ENCODE results near the gene AUTS2.

AUTS2 gene

DNA sequence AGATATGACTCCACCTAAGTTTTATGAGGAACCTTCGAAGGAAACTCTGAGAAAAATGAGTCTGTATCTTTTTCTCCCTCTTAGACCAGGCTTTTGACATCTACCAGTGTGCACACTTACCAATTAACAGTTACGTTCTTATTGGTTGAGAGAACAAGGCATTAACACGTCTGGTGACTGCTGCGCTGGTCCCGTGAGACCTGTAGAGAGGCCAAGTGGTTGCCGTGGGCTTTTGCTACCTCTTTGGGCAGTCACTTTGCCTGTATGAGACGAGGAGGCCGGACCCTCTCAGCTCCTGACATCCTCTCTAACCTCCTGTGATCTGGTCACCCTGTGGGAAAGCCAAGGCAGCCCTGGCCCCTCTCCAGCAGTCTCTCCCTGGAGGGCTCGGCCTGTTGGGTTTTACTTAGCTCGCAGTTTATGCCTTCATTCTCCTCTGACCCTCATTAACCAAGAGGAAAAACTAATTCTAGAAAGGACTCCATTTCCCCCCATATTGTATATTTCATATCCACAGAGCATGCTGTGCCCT, 1019.8 kb downstream of the AUTS2 start:
- peak in 1 of 51 donors; percentile 3 for DNase-seq

DNA sequence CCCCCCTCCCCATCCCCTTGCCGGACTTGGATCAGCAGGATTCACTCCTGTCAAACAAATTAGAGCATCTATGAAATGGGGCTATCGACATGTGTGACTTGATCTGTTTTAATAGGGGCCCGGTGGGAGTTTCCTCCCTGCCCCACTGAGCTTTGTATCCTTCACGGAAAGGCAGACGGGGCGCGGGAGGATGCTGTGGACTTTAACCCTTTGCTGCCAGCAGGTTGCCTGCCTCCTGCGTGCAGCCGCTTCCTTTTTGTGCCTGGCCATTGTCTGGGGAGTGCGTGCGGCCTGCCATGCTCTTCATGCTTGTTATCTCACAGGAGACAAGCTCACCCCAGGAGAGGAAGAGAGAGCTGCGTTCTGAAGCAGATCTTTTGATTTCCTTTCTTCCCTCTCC, 1020.9 kb downstream of the AUTS2 start:
- no peak for DNase-seq

DNA sequence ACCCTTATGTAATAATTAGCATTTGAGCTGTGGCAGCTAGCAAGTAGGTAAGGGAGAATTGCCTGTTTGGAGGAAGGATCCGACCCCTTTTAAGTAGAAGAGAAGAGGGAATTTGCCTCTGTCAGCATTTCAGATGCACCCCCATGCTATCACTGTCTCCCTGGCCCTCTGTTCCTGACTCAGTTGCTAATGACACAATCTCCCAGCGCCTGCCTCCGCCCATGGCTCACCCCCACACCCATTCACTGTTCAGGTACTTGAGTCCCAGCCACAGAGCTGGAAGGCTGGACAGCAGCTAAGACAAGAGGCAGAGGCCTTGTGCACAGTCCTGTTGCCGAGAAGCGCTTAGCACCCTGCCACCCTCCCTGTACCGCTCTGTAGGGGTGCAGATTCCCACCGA, 1021.4 kb downstream of the AUTS2 start:
- no peak for DNase-seq

DNA sequence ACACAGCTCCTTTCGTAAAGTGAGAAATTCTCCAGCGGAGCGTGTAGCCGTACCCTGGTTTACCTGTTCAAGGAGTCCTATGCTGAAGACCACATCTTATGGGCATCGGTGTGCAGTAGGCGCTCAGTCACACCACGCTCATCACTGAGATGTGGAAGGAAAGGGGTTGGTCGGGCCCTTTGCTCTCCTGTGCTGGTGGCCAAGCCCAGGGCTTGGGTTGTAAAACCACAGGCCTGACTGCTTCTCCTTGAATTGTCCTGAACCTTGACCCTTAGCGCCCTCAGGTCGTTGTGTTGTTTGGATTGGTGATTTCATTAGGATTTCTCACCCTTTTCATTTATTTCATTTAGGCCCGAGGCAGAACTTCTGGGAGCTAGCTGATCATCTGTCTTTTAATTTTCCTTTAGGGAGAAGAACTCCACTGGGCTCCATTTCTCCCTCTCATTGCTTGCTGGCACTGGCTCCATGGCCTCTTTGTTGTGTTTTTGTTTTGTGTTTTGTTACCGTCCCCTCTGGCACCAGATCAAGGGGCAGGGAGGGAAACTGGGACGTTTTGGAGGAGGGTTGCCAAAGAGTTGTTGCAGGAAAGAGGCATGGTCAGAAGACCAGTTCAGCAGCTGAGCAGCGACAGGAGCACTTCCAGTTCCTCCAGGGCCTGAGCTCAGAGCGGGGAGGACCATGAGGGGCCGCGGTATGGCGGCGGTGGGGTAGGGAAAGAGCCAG, 1022.2 kb downstream of the AUTS2 start:
- peak in 31 of 51 donors; percentile 10 to 79 (median 42) for DNase-seq

DNA sequence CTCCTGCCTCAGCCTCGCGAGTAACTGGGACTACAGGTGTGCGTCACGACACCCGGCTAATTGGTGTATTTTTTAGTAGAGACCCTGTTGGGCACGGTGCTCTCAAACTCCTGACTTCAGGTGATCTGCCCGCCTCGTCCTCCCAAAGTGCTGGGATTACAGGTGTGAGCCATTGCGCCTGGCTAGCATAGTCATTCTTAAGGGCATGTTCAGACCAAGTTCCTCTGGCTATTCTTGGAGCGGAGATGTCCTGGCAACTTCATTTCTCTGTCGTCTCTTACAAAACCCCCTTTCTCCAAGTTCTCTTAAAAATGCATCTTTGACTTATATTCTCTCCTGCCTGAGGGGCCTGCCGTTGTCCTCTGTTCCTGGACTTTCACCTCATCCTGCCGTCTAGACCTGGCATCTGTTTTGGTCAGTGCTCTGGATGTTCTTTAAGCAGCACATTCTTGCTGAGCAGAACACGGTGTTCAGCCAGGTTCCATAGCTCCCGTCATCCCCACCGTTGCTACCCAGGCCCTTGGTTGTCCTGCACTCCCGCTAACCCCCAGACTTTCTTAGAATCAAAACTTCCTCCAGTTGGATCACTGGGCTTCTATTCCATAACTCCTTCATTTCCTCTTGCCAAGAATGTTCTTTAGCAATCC, 1023.8 kb downstream of the AUTS2 start:
- DNase-seq: peak in 12 of 51 donors; percentile 2 to 51 (median 24)

DNA sequence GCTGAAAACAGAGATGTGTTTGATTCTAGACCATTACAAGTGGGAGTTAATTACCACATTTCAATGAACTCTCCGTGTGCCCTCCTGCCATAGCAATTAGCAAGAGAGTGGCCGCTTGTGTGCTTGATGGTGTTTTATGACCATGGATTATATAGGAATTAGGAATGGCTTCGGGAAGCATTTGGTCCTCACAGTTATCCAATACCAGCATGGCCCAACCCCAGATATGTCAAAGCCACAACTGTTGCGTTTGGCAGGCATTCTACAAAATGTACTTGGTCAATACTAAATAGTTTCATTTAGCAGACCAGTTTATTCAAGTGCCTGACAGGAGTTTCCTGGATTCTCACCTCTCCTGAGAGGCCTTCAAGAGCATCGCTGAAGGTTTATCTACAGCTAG, 1024.7 kb downstream of the AUTS2 start:
- DNase-seq: no peak

DNA sequence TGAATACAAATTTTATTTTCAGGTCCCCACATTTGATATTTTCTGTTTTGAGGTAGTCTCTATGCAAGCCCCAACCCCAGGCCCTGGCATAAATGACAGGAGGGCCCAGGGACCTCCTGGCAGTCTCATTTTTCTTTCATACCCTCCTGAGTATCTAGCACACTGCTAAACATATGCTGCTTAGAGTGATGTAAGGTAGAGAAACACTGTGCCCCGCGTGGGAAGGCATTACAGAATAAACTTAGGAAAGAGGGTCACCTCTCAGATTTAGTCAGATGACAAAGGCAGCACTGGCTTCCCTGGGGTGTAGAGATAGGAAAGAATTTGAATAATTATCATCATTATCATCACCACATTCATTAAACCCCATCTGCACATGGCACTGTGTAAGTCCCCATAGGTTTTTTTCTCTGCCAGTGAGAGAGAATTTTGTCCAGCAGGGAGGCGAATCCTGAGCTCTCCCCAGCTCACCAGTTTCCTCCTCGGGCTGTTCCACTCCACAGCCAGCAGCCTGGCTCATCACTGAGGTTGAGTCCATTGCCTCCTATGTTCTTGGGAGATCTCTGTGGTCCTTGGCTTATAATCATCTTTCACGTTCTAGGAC, 1026.3 kb downstream of the AUTS2 start:
- DNase-seq: no peak

DNA sequence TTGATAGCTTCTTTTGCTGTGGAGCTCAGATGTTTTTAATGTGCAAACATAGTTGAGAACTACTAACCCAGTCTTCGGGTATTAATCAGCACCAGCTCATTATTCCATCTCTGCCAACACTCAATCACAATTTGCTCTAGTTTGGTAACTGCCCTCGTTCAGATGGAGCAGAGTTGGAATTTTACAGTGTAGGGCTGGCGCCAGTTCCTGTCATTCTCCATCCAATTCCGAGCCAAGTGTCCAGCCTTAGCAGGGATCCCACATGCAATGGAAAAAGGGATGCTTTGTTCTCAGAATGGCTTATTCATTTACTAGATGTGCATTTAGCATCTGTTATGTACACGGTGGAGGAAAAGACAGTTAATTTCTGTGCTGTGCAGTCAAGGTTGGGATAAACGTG, 1029.2 kb downstream of the AUTS2 start:
- DNase-seq: peak in 2 of 51 donors; percentile 8 to 12

DNA sequence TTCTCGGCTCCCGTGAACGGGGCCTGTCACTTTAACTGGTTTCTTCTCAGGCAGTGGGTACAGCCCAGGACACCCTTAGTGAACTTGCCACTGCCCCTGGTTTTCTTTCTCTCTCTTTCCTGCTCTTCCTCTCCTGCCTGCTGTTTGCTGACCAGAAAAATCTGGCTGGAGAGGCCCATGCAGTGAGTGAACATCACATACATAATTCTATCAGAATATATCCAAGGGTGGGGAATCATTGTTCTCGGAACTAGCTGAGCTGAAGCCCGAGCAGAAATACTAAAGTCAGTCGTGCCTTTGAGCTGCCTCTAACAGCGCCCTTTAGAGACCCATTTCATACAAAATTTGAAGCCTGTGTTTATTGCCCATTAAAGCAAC, 1032.2 kb downstream of the AUTS2 start:
- DNase-seq: peak in 1 of 51 donors; percentile 9

DNA sequence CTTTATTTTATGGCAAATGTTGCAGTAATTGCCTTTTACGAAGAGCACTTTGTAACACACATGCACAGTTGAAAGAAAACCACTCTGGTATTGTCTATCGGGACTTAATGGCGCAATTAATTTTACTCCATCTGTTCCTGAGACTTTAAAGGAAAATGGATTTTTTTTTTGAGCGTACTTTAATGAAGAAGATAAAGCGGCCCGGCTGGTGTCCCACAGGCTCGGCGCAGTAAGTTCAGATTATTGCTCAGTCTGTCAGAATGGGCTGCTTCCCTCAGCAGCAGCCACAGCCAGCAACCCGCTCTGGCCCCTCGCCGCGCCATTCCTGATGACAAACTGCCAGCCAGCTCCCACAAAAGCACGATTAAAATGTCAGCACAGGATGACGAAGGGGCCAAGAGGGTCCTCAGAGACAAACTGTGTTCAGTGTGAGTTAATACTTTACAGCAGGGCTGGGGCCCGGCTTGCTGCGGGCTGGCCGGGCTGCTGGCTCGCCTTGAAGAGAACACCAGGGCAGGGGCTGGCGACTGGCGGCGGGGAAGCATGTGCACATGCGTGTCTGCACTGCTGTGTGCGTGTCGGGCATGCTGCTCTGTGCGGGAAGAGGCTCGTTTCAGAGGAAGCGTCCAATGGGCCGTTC, 1032.7 kb downstream of the AUTS2 start:
- DNase-seq: peak in 16 of 51 donors; percentile 10 to 46 (median 19)

DNA sequence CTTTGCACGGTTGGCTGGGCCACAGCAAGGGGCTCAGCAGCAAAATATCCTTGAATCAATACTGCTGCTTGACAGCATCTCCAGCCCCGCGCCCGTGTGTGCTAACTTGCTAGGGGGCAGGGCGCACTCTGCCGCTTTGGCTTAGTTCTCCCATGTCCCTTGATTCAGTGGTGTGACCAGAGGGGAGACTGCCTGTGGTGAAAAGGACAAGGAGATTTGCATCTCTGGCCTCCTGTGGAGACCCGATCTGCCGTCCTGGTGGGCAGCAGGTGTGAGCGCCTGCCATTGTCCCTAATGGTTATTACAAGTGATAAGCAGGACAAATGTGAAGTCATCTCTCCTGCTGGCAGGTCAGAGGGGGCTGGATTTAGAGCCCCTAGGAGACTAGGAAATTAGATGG, 1033.4 kb downstream of the AUTS2 start:
- no peak for DNase-seq

DNA sequence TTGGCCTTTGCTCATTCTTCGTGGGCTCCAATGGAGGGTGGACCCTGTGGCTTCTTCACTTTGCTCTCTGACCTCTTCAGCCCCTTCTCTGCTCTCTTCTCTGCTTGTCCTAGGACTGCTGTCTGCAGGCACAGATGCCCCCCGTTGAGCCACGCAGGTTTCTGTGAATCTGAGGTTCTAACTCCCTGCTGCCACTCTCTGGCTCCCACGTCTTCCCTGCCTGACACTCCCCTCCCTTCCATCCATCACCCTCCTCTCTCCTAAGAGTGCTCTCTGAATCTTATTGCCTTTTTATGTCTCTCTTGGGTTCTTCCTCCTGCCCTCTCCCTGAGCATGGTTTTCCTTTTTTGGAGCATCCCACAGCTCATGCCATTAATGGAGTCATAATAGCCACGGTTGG, 1034.1 kb downstream of the AUTS2 start:
- no peak for DNase-seq

DNA sequence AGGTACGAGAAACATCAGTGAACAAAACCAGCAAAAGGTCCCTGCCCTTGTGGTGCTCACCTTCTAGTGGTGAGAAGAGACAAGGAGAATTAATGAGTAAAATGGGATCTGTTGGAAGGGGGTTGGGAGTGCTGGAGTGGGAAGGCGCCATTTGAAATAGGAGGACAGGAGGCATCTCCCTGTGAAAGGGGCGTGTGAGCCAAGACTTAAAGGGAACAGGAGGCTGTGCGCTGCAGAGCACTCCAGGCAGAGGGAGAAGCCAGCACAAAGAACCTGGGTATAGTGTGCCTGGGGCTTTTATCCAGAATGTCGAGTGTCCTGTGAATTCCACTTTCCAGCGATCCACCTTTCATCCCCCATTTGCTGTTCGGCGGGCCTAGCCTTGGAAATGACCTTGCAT, 1035.8 kb downstream of the AUTS2 start:
- no peak for DNase-seq

DNA sequence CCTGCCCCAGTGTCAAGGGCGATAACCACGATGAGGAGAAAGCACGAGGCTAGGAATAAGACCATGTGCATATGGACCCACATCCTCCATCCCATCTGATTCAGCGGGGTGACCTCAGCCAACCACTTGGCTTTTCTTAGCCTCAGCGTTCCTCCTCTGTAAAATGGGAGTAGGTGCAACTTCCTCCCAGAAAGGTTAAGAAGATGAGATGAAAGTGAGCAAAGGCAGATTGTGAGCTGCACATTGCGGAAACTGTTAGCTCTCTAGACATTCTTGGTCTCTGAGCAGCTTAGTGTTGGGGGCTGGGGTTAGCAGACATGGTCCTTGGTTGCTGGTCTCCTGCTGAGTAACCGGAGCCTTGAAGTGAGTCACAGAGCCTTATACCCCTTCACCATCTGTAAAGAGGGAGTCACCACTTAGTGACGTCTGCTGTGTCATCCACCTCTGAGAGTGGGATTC, 1036.4 kb downstream of the AUTS2 start:
- DNase-seq: no peak

DNA sequence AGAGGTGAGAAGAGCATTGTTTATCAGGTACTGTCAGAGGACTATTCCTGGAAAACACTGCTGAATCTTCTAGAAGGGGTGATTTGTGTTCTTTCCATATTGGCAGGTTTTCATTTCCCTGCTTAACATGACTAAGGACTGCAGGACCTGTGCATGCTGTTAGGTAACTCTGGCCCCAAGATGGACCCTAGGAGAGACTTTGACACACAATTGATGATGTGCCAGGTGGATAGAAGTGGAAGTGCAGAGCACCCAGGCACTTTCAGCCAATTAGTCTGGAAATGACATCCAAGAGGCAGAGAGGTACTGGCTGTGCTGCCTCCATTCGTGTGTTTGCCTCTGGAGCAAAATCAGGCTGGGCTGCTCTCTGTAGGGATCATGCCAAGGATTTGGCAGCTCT, 1037.4 kb downstream of the AUTS2 start:
- DNase-seq: no peak

DNA sequence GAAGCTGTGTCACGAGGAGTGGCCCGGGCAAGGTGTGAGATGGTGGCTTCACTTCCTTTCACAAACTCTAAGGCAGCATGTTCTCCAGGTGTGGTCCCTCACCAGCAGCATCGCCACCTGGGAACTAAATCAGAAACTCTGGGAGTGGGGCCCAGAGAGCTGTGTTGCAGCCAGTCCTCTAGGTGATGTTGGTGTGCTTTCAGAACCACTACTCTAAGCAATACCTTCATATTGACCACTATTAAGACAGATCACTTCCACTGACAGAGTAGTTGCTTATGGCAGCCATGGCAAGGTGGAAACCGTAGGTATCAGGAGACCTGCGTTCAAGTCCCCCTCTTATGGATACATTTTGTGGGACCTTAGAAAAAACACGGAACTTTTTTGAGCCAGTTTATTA, 1037.9 kb downstream of the AUTS2 start:
- DNase-seq: no peak

DNA sequence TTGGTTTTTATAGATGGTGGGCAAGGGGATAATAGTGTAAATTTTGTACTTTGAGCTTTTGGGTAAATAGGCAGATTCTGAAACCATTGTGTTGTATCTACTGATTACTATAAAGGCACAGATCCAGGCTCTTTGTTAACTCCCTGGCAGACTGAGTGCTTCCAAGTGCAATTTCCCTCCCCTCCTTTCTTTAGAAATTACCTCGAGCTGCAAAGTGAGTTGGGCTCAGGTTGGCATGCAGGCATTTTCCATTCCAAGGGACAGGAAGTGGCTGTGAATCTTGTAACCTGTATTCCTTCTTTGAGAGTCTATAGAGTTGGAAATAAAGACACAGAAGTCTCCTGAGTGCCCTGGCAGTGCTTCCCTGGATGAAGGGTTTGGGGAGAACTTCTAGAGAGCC, 1039.5 kb downstream of the AUTS2 start:
- no peak for DNase-seq

DNA sequence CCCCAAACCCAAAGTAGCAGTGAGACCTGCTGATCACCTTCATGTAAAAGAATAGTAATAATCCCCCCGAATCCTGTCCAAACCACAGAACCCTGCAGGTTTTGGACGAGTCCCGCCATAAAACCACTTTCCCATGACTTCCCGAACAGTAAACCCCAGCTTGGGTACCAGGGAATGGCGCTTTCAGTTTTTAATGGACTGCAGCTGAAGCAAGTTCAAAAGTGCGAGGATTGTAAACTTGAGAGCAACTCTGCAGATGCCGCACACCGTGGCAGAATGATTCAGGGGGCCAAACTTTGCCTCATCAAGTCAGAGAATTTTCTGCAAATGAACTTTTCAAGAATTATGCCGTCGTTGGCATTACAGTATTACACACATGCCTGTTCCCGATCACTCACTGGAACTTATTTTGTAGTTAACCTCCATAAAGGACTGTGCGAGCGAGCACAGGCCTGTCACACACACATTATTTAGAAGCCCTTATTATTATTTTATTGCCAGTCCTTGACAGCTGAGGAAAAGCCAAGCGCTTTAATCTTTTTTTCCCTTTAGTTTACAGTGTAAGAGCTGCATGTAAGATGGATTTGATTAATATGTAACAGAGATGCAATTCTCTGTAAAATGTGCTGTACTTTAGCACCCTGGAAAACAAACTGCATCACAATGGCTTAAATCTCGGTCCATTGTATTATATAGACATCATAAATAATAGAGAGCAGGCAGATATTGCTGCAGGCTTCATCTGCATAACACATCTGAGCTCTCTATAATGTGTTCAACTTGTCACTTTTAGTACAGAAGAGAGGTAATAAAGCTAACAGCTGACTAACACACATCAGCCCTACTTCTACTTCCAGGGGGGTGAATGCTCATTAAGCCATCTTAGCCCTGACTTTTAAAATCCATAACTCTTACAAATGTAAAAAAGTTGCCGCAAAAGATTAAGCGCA, 1040.2 kb downstream of the AUTS2 start:
- DNase-seq: no peak

DNA sequence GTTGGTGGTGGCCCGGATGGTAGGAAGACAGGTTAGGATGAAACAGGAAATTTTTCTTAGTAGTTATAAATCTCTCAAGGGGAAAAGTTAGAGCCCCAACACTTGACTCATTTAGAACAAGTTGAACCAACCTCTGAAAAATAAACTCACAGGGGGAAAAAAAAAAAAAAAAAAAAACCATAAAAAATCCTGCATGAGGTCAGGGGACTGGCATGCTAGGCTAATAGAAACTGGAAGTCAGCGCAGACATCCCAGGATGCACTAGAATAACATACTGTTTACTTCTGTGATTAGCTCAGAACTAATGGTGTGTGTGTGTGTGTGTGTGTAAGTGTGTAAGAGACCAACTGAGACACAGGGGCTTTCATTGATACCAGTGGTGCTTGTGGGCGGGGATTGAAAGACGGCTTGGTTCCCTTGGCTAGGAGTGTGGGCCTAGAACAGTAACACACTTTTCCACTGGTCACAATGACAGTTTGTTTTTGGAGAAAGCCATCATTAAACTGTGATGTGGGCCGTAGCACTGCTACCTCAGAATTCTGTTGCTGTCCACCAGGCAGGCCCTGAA, 1042.1 kb downstream of the AUTS2 start:
- DNase-seq: no peak

DNA sequence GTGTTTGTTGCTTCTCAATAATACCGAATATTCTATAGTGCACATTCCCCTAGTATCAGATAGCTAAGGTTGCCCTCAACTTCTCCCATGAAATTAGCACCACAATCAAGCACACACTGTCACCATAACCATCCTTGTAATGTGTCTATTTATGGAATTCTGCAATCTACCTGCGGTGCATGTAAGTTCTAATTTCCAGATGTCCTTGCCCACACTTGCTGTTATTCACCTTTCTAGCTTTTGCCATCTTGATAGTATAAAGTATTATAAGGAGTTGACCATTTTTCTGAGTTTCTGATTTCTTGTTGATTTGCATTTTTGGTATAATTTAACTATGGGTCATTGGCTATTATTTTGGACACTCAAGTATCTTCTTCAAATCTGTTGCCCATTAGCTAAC, 1043.6 kb downstream of the AUTS2 start:
- DNase-seq: no peak

DNA sequence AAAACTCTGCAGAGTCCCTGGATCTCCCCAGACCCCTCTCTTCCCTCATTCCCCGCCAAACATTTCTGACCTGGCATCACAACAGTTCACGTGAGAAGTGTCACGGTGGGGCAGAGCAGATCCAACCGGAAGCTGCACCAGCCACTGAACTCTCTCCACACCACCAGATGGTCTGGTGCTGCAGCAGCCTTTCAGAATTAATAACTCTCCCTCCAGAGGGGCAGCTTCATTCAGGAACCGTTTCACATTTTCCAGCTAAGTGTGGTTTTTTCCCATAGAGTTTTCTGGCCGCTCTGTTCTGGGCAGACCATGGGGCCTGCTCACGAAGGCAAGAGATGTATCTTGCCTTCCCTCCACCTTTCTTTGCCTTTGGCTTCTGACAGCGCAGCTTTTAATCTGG, 1047.0 kb downstream of the AUTS2 start:
- DNase-seq: no peak

Data from hypothalamus (tissue), 51 donors.